Stimulated activated CD8-positive, alpha-beta memory T cell treated with anti-CD3 and anti-CD28 coated beads, Interleukin-4, amount 100 ng/mL, for 4 hours (primary cell): ENCODE measurements around the gene SCAI.
"Not testable (repeated sequence)": the region's sequence is repeated elsewhere in the genome, so short reads cannot be mapped to it uniquely, and the experiment has no call there.

Source experiments
- DNase-seq, 2 donors: peaks; one replicate each; pipeline ENCODE4 v3.0.0-alpha.2; 2020; ENCODE audit warnings: low read depth in 2 of 2, low spot score in 1 of 2

The SCAI gene

GRCh38 chr9:125106285-125106893, 36.9 kb downstream of the SCAI start:
- no peak for DNase-seq

- no peak for DNase-seq
Measured at GRCh38 chr9:125103770-125104460, 39.4 kb downstream of the SCAI start.

GRCh38 chr9:125103021-125103420, 40.3 kb downstream of the SCAI start:
- DNase-seq = no peak

- no peak for DNase-seq
Measured at GRCh38 chr9:125100822-125101221, 42.5 kb downstream of the SCAI start.

GRCh38 chr9:125099816-125100215, 43.5 kb downstream of the SCAI start:
- no peak for DNase-seq

GRCh38 chr9:125095821-125096443, 47.4 kb downstream of the SCAI start:
- no peak for DNase-seq

- no peak for DNase-seq
Measured at GRCh38 chr9:125091121-125091520, 52.2 kb downstream of the SCAI start.

- no peak for DNase-seq
Measured at GRCh38 chr9:125089331-125089730, 54.0 kb downstream of the SCAI start.

- no peak for DNase-seq
Measured at GRCh38 chr9:125088752-125089151, 54.6 kb downstream of the SCAI start.

GRCh38 chr9:125085703-125086477, 57.4 kb downstream of the SCAI start:
- no peak for DNase-seq

- DNase-seq = not testable (repeated sequence)
Measured at GRCh38 chr9:125082197-125082596, 61.1 kb downstream of the SCAI start.

GRCh38 chr9:125080797-125081196, 62.5 kb downstream of the SCAI start:
- DNase-seq = not testable (repeated sequence)

GRCh38 chr9:125079931-125080330, 63.4 kb downstream of the SCAI start:
- DNase-seq = no peak

GRCh38 chr9:125075997-125076396, 67.3 kb downstream of the SCAI start:
- DNase-seq = no peak

- no peak for DNase-seq
Measured at GRCh38 chr9:125074976-125075375, 68.4 kb downstream of the SCAI start.

- no peak for DNase-seq
Measured at GRCh38 chr9:125066839-125067619, 76.3 kb downstream of the SCAI start.

GRCh38 chr9:125061391-125061790, 81.9 kb downstream of the SCAI start:
- DNase-seq = no peak

GRCh38 chr9:125049212-125050049, 93.9 kb downstream of the SCAI start:
- DNase-seq = no peak

GRCh38 chr9:125043631-125044030, 99.7 kb downstream of the SCAI start:
- DNase-seq = no peak

- DNase-seq = no peak
Measured at GRCh38 chr9:125043148-125043547, 100.2 kb downstream of the SCAI start.
